Left ventricle myocardium superior (tissue), 1 donor: Measurements from ENCODE around the gene NLGN1. TPM values are rescaled to one million over a fixed set of nuclear protein-coding genes. Genes with fewer than 3 reads are reported as not detected.
A peak's percentile ranks its signal among the peaks of the same experiment; 100 is the strongest.
"Not testable (repeated sequence)": the region's sequence is repeated elsewhere in the genome, so short reads cannot be mapped to it uniquely, and the experiment has no call there.

Experiments used
- ATAC-seq: fragments of 200-7000 bp; cut with Tn5 transposase; one replicate; pipeline ENCODE4 v1.9.1; 2020; ENCODE audit warnings: mild to moderate bottlenecking, moderate library complexity
- DNase-seq: peaks from one replicate; pipeline ENCODE4 v3.0.0-alpha.2; 2020
- intact Hi-C: fragments of 100-400 bp; cut with micrococcal nuclease; formaldehyde crosslinking; loops from one replicate; pipeline ENCODE4 v1.11.0; 2022
- total RNA-seq: library from RNA; stranded (reverse); fragmentation: NEBNext Ultra II Directional; extraction: Animal tissue kit (Norgen Biotek cat#: 25700); gene quantifications from one replicate; pipeline ENCODE4 v1.2.1, GENCODE V29; 2021
- donor health status: DM: no; HTN: yes; CAD: no; lungs with severe emphysema.

Gene NLGN1
- total RNA-seq, 1 donor from 2014 or later: 10.5 TPM

DNA sequence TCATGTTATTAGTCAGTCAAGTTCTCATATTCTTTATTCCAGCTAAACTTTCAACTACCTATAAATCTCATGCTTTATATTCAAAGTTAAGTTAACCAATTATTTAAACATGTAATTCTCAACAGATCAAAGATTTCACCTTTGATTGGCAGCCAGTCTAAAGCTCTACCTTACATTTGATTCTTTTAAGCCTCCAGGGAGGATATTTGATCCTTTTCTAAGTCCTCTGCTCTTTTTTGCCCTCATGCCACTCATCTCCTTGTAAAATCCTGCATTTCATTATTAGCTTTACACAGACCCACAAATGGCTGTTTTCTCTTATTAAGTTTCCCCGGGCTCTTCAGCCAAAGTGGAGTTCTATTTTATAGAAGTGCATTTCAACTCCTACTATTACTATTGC lies 134.1 kb downstream of the NLGN1 start:
- no peak for DNase-seq
- intact Hi-C loops: no loop called here
- ATAC-seq: no peak

DNA sequence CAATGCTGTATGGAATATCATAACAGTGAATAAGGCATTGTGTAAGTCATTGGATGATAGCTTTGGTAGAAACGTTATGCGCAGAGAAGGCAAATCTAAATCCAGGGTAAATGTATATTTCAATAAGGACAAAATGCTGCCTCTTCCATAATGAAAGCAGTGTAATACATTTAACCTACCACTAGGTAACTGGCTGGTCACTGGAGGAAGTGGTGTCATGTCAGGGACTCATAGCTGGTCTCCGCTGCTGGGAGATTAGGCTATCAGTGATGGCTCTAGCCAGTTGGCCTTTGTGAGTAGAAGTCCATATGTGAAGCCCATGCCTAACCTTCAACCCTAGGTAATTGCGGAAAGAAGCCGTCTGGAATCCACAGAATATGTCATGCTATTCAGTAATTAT lies 140.9 kb downstream of the NLGN1 start:
- intact Hi-C loops: no loop called here

DNA sequence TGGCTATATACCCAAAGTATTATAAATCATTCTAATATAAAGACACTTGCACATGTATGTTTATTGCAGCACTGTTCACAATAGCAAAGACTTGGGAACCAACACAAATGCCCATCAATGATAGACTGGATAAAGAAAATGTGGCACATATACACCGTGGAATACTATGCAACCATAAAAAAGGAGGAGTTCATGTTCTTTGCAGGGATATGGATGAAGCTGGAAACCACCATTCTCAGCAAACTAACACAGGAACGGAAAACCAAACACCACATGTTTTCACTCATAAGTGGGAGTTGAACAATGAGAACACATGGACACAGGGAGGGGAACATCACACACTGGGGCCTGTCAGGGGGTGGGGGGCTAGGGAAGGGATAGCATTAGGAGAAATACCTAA lies 148.0 kb downstream of the NLGN1 start:
- DNase-seq, intact Hi-C loops, ATAC-seq: not testable (repeated sequence)

More for the DNA sequence above, 140.9 kb downstream of the NLGN1 start:
- DNase-seq (no peak), ATAC-seq (no peak)

DNA sequence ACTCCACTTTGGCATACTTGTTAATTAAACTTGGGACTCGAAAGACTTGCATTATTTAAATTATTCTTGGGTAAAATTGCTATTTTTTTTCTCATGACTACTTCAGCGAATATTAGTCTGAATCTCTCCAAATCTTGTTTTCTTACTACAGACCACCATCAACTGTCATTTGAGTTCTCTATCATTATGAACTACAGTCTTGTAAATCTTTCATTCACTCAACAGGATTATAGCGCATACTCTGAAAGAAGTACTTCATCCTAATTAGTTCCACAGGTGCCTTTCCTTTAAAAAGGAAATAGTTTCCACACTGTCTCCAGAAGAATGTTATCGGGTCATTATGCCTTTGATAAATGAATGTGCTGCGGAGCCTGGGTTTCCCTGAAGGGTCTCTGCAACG lies 149.5 kb downstream of the NLGN1 start:
- DNase-seq: no peak
- no peak for ATAC-seq
- intact Hi-C loops: no loop called here

DNA sequence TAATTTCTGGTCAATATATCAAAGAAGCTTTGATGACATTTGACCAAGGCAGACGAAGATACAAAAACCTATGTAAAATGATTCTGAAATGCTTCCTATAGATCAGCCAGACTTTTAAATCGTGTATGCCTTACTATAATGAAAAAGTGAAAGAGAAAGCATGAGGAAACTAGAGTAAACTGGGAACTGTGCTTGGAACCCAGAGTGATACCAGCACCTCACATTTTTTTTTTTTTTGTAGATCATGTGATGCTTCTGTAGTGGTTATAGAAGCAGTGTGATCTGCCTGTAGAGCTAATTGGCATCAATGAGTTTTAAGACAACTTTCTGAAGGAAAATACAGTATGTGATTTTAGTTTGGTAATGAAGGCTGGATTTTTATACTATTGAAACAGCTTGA lies 150.7 kb downstream of the NLGN1 start:
- ATAC-seq (no peak), DNase-seq (no peak)
- intact Hi-C loops: no loop called here

DNA sequence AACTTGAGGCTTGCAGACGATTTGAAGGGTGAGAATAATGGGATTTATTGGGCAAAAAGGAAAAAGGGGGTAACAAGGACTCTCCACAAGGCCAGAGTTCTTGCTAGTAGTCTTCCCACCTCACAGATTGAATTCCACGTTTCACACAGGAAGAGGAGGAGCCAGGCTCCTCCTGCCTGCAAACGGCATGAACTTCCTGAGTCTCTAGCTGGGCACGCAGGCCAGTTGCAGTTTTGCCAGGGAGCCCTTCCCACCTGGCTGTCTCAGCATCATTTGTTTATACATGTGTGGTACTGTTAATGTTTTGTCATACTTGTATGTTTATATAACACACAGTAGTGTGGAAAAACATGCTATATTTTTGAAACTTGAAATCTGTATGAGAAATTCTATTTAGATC lies 155.0 kb downstream of the NLGN1 start:
- DNase-seq: no peak
- no peak for ATAC-seq

DNA sequence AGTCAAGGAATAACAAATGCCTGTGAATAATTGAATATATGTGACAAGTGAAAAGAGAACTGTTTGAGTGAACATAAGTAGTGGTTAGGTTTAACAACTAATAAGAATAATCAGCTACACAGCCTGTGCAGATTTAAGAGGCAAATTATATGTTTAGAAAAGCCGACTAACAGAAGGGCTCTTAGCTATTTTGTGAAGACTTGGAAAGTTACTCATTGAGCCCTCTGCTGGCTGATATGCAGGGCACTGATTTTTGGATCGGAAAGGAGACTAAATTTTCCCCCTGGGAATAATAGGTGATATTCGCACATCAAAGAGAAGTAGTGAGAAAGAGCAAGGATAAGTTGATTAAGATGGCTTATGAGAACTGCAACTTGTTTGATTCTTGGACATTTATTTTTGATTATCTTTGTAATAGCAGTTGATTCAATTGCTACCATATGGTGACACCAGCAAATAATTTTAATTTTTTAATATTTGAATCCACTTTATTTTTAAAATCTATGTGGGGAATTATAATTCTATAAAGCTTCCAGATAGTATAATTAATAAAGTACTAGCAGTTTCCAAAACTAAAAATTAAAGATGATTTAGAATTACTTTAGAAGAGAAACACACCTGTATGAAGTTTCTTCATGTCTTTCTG lies 156.2 kb downstream of the NLGN1 start:
- DNase-seq (no peak), ATAC-seq (peak; percentile 39)
- intact Hi-C loops: loop anchor here (5.0 to 10.0 kb wide), 2 partner anchors 141 to 179 kb away; no protein-coding TSS in a partner anchor

More for the DNA sequence above, 155.0 kb downstream of the NLGN1 start:
- intact Hi-C loops: loop anchor here (5.0 to 10.0 kb wide), 2 partner anchors 140 to 178 kb away; no protein-coding TSS in a partner anchor

DNA sequence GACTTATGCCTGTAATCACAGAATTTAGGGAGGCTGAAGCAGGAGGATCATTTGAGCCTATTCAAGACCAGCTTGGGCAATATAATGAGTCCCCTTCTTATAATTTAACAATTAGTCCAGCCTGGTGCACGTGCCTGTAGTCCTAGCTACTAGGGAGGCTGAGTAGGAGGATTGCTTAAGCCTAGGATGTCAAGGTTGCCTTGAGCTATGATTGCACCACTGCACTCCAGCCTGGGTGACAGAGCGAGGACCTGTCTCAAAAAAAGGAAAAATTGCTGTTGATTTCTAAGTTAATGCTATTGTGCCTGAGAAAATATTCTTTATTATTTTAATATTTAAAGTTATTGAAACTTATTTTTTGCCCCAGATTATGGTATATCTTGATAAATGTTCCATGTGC lies 159.0 kb downstream of the NLGN1 start:
- intact Hi-C loops: loop anchor here (10.0 kb wide), 1 partner anchor 182 kb away; no protein-coding TSS in a partner anchor
- ATAC-seq (no peak), DNase-seq (no peak)

DNA sequence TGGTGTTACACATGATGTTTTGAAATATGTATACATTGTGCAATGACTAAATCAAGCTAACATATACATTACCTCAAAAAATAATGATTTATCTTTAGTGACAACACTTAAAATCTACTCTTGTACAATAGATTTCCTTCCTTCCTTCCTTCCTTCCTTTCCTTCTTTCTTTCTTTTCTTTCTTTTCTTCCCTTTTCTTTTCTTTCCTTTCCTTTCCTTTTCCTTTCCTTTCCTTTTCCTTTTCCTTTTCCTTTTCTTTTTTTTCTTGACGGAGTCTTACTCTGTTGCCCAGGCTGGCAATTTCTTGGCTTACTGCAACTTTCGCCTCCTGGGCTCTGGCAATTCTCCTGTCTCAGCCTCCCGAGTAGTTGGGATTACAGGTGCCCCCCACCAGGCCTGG lies 170.5 kb downstream of the NLGN1 start:
- DNase-seq (no peak), ATAC-seq (no peak)
- intact Hi-C loops: no loop called here

DNA sequence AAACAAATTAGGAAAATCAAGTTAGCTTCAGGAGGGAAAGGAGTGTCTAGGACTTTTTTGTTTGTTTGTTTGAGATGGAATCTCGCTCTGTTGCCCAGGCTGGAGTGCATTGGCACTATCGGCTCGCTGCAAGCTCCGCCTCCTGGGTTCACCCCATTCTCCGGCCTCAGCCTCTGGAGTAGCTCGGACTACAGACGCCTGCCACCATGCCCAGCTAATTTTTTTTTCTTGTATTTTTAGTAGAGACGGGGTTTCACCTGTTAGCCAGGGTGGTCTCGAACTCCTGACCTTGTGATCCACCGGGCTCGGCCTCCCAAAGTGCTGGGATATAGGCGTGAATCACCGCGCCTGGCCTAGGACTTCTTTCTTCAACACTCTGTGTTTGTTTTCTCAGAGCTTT lies 171.1 kb downstream of the NLGN1 start:
- intact Hi-C loops: no loop called here
- ATAC-seq (no peak), DNase-seq (no peak)

DNA sequence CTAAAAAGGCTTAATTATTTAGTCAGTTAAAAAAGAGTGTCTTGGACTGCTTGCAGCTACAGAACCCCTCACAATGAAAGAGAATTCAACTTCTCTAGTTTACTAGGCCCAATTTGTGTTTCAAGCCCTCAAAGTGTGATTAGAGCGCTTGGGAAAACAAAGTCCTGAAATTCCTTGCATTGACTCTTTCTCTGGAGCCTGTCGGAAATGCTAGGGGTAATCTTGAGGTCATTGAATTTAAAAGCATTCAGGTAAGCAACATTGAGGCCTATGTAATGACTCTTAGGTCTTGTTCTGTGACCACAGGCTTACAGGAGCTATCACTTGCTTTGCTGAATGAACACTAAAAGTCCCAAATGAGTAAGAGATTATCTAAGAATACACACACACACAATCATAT lies 186.0 kb downstream of the NLGN1 start:
- ATAC-seq: no peak
- intact Hi-C loops: no loop called here
- DNase-seq: no peak

DNA sequence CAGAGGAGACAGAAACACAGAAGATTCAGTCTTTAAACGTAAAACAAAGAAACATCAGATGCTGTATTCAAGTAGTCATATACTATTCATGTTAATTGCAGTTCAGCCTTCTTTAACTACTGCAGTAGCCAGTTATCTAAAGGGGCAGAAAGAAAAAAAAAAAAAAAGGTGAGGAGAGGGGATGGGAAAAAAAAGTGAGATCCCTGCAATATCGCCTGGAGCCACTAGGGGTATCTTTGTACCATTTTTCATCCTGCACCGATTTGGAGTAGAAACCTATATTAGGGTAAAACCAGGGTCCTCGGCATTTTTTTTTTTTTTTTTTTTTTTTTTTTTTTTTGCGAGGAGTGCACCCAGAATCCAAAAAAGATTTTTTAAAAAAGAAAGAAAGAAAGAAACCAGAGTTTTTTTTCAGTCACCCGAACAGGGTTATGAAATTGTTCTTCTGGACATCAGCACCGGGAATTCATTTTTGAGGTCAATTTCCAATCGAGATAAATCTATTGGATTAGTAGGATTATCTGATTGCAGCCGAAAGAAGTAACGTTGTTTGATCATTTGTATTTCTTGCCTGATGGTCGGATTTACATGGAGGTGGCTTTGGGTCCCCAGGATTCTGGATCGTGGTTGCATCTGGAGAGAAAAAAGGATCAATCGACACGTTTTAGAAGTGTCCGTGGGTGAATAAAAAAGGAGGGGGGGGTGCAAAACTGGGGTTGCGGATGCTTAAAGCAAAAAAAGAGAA lies 186.7 kb downstream of the NLGN1 start:
- no peak for DNase-seq
- peak; percentile 68 for ATAC-seq
- intact Hi-C loops: no loop called here

DNA sequence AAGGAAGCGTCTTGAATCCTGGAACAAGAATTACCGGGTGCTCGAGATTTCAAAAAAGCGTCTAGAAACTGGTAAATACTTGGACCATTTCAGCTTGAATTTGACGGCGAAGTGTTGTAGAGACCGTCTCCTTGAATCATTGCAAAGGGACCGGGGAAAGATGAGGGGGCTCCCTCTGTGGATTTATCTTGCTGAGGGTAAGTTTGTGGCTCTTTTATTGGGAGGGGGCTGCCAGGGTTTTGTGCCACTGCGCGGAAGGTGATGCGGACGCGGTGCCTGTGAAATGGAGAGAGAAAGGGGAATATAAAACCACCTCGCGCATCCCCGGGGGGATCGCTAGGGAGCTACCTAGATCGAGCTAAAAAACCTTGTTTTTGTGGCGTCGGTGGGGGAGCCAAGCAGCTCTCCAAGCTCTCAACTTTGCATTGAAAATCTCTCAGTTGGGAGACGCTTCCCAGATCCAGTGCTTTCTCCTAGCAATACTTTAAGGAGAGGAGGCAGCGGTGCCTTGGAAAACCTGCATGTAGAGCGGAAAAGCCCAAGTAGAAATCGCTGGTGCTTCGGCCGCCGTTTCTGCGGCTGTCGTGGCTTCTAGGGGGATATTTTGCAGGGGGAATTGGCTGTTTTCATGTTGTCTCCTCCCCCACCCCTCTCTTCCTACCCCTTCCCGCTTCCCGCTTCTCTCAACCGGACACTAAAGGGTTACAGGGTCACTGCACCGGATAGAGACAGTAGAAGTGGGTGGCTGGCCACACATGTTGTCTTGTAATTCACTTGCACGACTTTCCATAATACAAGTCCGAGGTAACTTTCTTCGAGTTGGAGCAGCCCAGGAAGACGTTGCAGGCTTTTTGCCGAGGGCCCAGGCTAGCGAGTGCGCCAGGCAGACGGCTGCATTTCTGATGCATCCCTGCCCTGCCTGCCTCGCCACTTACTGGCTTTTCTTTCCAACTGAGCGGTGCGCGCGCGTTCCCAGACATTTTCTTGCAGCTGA lies 187.6 kb downstream of the NLGN1 start:
- DNase-seq: peak; percentile 50
- intact Hi-C loops: no loop called here
- peak; percentile 93 for ATAC-seq

DNA sequence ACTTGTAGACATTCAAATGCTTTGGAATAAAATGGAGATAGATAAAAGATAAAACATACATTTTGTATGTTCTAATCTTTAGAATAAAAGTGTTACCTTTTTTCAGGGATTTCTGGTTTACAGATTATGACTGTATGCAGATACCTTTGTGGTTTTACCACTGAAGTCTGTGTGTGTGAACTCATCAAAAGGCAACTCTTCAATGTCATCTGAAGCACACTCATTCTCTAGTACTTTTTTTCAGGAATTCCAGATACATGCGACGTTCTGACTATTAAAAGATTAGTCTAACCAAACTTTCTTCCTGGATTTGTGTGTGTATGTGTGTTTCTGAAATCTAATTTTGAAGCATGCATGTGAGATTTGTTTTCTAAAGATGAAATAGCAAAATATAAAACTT lies 188.6 kb downstream of the NLGN1 start:
- DNase-seq: no peak
- ATAC-seq: no peak
- intact Hi-C loops: no loop called here

DNA sequence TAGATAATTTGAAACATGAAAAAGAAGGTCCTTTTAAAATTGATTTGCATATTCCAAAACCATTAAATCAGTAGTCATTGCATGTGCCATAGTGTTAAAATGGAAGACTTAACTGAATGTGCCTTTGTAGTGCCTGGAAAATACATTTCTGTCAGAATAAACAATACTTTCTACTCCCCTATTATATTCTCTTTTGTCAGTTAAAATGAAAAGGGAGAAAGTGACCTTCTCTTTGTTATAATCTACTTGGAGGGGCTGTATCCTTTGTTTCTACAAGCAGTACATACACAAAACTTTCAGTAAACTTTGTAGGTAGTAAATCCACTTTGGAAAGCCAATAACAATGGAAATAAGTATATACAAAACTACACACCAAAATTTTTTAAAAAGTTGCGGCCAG lies 189.5 kb downstream of the NLGN1 start:
- ATAC-seq: no peak
- DNase-seq: no peak
- intact Hi-C loops: no loop called here

DNA sequence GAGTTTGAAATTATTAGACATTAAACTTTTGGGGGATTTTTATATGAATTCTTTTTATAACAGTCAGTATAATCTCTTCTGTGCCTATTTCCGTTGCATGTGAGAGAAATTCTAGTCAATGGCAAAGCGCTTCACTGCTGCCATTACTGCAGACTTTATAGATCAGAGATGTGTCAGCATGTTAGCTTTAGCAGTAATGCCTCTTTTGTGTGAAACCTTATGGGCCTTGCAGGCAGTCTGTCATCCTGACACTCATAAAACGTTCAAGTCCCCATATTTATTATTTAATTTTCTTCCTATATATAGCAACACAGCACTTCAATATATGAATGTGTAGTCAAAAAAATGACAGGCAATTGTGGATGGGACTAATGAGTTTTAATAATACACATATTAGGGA lies 191.0 kb downstream of the NLGN1 start:
- DNase-seq: no peak
- ATAC-seq: no peak
- intact Hi-C loops: no loop called here

DNA sequence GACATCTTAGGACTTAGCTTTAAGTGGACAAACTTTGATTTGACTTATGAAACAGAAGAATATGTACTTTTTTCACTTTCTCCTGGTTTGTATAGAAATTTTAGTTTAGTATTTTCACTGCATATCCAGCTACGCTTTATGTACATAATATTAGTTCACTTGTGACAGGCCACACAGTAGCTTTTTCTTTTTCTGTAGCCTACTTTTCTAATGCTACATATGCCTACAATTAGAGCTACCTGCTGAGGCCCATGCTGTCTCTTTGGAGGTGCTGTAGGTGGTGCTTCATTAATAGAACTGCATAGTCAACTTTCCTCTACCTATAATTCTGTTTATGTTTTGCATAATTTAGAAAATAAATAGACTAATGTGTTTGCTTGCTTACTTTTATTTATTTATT lies 191.6 kb downstream of the NLGN1 start:
- ATAC-seq: no peak
- intact Hi-C loops: no loop called here
- DNase-seq: no peak

DNA sequence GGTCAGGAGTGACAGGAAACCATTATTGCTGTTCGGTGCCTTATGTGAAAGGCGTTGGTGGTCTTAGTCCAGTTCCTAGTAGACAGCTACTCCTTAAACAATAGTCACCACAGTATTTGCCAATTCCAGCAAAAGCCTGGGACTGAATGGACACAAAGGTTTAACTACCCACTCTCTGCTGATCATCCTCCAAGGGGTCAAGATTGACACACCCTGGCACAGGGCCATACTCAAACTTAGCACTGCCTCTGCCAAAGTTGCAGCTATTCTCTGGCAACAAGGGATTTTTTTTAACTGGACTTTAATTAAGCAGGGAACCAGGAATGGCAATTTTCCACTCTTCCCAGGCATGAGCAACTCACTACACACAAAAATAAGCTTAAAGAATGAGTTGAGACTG lies 193.9 kb downstream of the NLGN1 start:
- DNase-seq (no peak), ATAC-seq (no peak)
- intact Hi-C loops: no loop called here

DNA sequence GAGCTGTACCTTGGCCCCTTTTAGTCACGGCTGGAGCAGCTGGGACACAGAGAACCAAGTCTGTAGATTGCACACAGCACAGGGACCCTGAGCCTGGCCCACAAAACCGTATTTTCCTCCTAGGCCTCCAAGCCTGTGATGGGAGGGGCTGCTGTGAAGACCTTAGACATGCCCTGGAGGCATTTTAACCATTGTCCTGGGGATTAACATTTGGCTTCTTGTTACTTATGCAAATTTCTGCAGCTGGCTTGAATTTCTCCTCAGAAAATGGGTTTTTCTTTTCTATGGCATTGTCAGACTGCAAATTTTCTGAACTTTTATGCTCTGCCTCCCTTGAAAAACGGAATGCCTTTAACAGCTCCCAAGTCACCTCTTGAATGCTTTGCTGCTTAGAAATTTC lies 197.3 kb downstream of the NLGN1 start:
- DNase-seq, intact Hi-C loops, ATAC-seq: not testable (repeated sequence)

DNA sequence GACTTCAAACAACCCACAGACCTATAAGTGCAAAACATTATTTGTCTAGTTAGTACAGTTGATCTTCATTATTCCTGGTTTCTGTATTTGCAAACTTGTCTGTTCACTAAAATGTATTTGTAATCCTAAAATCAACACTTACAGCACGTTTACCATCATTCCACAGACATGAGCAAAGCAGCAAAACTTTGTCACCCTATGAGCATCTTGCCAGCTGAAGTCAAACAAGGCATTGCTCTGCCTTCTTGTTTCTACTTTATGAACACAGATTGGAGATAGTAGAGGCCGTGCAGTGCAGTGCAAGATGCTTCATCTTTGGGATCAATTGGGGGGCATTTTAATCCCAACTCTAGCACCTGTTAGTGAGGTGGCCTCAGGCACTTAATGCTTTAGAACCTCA lies 202.1 kb downstream of the NLGN1 start:
- DNase-seq (no peak), ATAC-seq (no peak)
- intact Hi-C loops: no loop called here
